NT2/D1 (cell line): ENCODE data around the gene FGF22.

ENCODE experiments used
- DNase-seq: peaks from one replicate; pipeline ENCODE4 v3.0.0-alpha.2; 2011; ENCODE audit warnings: low read depth, low spot score
- H3K27me3 ChIP-seq: 2 replicates; pipeline ENCODE4 v1.6.0; 2011; ENCODE audit warnings: mild to moderate bottlenecking; ENCODE audit not compliant: insufficient read length, insufficient read depth
- H3K36me3 ChIP-seq: 2 replicates; pipeline ENCODE4 v1.6.1; 2011; ENCODE audit warnings: mild to moderate bottlenecking, low read length, mixed read lengths; ENCODE audit not compliant: insufficient read depth, insufficient read length
- H3K4me1 ChIP-seq: 2 replicates; pipeline ENCODE4 v1.5.1; 2011; ENCODE audit not compliant: insufficient read depth, insufficient read length
- H3K4me3 ChIP-seq: 2 replicates; pipeline ENCODE4 v1.5.1; 2011; ENCODE audit warnings: low read depth; ENCODE audit not compliant: insufficient read length
- H3K9ac ChIP-seq: 2 replicates; pipeline ENCODE4 v1.6.0; 2011; ENCODE audit warnings: low read depth; ENCODE audit not compliant: insufficient read length
- H3K9me3 ChIP-seq: 2 replicates; pipeline ENCODE4 v1.5.1; 2011; ENCODE audit warnings: mild to moderate bottlenecking, low read length; ENCODE audit not compliant: insufficient read depth
- SUZ12 ChIP-seq: IDR thresholded peaks from 2 replicates; pipeline ENCODE4 v1.6.1; 2011; ENCODE audit not compliant: insufficient read length, insufficient read depth; ENCODE audit errors: extremely low read depth
- YY1 ChIP-seq: IDR thresholded peaks from 2 replicates; pipeline ENCODE4 v1.6.1; 2011; ENCODE audit not compliant: insufficient read length, insufficient read depth
- ZNF274 ChIP-seq: IDR thresholded peaks from 2 replicates; pipeline ENCODE4 v1.6.1; 2011; ENCODE audit warnings: mild to moderate bottlenecking, low read depth, low read length

The FGF22 gene

DNA sequence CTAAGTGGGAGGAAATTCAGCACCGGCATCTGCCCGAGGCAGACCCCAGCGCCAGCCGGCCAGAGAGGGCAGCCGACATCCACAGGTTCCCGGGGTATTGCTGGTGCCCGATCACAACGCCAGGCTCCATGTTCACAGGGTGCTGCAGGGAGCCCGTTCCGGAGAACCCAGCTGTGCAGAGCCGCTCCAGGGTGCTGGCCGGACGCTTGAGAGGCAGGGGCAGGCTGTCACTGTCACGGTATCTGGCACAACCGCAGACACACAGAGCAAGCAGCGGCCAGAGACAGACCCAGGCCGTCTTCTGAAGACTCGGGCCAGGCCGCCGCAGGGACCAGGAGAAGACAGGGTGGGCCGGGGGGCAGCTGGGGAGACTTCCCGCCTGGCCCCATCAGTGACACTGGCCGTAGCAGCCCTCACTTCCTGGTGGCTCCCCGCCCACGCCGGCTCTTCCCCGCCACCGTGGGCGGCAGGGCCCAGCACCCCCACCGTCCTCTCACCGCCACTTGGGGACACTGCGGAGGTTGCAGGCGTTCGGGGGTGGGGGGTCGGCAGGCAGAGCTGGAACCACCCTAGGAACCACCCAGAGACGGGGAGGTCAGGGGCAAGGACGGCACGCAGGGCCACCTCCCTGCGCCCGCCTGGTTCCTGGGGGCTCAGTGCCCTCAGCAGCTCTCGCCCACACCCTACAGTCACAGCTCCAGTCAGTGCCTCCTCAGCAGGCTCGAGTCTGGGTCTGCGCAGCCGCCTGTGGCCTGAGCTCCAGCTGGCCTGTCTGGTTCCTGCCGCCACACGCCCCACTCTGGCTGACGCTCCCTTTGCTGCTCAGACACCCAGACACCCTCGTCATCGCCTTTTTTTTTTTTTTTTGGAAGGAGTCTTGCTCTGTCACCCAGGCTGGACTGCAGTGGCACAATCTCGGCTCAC is 19.5 kb downstream of the FGF22 start:
- Histone ChIP-seq H3K4me3 (no peak overlapping the region), H3K9me3 (peaks cover 8% of the 10 kb centered on the region; the same call in 1 of the 2 replicates), H3K9ac (peak overlapping the region; percentile 64), H3K36me3 (peaks cover 73% of the 10 kb centered on the region), H3K4me1 (peaks cover 44% of the 10 kb centered on the region), H3K27me3 (no peaks in the 10 kb centered on the region)
- TF ChIP-seq YY1 (no peak), ZNF274 (no peak), SUZ12 (no peak)
- no peak for DNase-seq

DNA sequence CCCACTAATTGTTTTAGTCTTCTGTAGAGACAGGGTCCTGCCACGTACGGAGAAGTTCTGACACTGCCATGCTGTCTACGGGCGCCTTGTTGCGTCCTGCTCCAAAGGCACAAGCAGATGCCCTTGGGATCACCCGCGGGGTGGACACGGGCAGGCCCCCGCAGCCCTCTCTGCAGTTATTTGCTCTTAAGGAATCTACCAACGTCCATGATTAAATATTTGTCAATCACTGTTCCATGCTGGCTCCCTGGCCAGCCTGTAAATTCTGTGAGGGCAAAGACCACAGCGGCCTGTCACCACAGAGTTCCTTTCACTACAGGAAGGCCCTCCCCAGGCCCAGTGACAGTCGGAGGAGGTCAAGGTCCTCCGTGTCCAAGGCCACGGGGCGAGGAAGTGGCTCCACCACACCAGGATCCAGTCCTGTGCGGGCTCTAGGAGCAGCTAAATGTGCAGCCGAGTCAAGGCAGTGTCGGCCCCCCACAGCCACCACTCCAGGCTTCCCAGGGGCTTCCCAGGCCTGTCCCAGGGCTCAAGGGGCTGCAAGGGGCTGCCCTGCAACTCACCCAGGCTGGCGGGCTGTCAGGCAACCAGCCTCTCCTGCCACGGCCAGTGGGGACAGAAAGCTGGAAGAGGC is 21.2 kb downstream of the FGF22 start:
- H3K4me1 ChIP-seq: peaks cover 40% of the 10 kb centered on the region
- peaks cover 57% of the 10 kb centered on the region for H3K36me3 ChIP-seq
- TF ChIP-seq YY1 (no peak), SUZ12 (no peak), ZNF274 (no peak)
- H3K9me3 ChIP-seq: peaks cover 8% of the 10 kb centered on the region; the same call in 1 of the 2 replicates
- H3K9ac ChIP-seq: peak overlapping the region; percentile 99
- peaks cover 2% of the 10 kb centered on the region for H3K27me3 ChIP-seq
- H3K4me3 ChIP-seq: peak overlapping the region; percentile 96
- DNase-seq: no peak

DNA sequence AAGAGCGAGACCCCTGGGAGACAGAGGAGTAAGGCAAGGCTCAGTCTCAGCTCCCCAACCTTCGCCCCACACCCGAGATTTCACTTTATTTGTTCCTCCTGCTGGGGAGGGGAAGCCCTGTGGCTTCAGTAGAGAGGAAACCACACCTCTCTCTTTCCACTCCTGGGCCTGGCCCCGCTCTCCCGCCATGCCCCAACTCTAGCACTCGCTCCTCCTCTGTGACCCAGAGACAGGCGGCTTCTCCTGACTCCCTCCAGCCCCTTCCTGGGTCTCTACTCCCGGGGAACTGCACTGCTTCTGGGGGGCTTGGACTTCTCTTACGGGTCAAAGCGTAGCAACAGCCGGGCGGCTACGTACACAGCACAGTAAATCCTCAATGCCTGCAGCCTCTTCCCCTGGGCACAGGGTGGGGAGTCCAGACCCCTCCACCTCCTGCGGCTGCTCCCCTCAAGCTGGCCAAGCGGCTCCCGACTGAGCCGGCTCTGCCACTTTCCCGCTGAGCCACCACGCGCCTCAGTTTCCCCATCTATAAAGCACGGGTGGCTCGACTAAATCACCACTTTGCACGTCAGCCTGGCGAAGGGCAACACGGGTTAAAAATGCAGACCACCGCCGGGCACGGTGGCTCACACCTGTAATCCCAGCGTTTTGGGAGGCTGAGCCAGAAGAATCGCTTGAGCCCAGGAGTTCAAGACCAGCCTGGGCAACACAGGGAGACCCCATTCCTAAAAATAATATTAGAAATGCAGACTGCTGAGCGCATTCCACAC is 21.9 kb downstream of the FGF22 start:
- Histone ChIP-seq H3K9ac (peak overlapping the region; percentile 99), H3K36me3 (peaks cover 54% of the 10 kb centered on the region), H3K4me3 (peak overlapping the region; percentile 96), H3K9me3 (peaks cover 8% of the 10 kb centered on the region; the same call in 1 of the 2 replicates), H3K27me3 (peaks cover 2% of the 10 kb centered on the region), H3K4me1 (peaks cover 40% of the 10 kb centered on the region)
- TF ChIP-seq SUZ12 (no peak), YY1 (no peak), ZNF274 (no peak)
- no peak for DNase-seq

DNA sequence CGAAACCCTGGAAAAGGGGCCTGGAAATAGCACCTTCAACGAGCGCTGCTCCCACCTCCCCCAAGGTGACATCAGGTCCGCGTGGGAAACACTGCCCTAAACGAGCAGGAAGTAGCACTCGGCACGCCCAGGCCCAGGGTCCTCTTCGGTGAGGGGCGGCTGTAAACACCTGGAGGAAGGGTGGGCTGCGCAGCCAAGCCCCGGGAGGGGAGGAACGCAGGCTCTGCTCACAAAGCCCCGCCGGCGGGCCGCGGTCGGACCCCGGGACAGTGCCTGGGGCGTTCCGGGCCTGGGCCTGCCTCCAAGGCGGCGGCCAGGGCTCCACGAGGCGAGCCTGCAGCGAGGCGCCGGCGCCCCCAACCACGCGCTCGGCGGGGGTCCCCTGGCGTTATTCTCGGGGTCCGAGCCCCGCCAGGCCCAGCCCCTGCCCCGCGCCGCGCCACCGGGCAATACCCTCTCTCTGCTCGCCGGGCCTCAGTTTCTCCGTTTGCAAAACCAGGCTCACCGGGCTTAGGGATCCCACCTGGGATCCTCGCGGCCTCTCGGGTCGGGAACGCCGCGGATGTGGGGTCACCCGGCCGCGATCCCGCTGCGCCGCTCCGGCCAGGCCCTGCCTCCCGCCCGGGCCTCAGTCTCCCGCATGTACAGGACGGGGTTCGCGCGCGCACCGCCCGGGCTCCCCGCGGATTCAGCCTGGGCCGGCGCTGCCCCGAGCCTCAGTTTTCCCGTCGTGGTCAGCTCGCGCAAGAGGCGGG is 22.7 kb downstream of the FGF22 start:
- no peak for TF ChIP-seq YY1
- TF ChIP-seq ZNF274: no peak
- no peak for TF ChIP-seq SUZ12
- Histone ChIP-seq H3K4me3 (peak overlapping the region; percentile 96), H3K9me3 (peaks cover 11% of the 10 kb centered on the region; the same call in 1 of the 2 replicates), H3K36me3 (peaks cover 48% of the 10 kb centered on the region), H3K4me1 (peaks cover 36% of the 10 kb centered on the region), H3K27me3 (peaks cover 2% of the 10 kb centered on the region), H3K9ac (peak overlapping the region; percentile 99)
- DNase-seq: no peak

DNA sequence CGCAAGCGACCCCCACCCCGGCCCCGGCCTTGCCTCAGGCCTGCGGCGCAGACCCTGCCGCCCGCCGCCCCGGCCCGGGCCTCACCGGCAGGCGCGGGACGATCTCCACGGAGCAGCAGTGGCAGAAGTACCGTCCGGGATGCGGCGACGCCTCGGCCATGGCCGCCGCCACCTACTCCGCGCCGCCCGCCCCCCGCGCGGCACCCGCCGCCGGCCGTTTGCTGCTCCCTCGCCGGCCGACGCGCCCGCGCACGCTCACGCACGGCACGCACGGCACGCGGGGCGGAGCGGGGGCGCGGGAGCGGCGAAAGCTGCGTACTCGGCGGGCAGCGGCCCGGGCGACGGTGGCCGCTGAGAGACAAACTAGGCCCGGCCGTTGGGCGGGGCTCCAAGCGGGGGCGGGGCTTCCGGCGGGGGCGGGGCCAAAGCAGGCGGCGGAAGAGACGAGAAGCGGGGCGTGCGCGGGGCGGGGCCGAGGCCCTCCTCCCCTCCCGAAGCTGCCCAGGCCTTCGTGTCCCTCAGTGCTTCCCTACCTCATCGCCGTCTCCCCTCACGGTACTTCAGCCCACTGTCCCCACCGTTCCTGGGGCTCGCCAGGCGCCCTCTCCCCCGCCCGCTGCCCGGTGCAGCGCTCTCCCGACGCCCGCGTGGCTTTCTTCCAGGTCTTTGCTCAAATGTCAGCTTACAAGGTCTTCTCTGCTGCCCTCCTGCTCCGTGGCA is 23.4 kb downstream of the FGF22 start, which contains the start of gene RNF126:
RNF126 (minus strand) TSS at position 253 of the 720 bp plus-strand sequence; CDS start at position 160, 93 bp downstream.
- H3K4me1 ChIP-seq: peaks cover 36% of the 10 kb centered on the region
- TF ChIP-seq YY1: no peak
- TF ChIP-seq SUZ12: no peak
- no peak for TF ChIP-seq ZNF274
- peak within 1 kb of the TSS; percentile 96 for H3K4me3 ChIP-seq
- peaks cover 2% of the 10 kb centered on the region for H3K27me3 ChIP-seq
- H3K9ac ChIP-seq: peak within 1 kb of the TSS; percentile 99
- peak; percentile 81 for DNase-seq
- peaks cover 14% of the 10 kb centered on the region; the same call in 1 of the 2 replicates for H3K9me3 ChIP-seq
- peaks cover 40% of the 10 kb centered on the region for H3K36me3 ChIP-seq

DNA sequence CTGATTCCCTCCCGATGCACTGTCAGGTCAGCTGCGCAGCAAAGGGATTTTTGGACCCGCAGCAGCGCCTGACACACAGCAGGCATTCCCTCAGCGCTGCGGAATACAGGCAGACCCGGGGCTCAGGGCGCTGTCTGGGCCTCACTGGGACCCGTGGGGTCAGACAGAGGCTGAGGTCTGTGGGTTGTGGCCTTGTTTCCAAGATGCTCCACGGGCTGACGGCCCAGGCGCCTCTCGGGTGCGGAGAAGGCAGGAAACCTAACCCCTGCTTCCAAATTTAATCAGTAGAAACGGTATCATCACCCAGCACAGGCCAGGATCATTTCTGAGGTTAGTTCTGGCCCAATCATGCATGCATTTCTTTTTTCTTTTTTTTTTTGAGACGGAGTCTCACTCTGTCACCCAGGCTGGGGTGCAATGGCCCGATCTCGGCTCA is 24.0 kb downstream of the FGF22 start:
- peaks cover 31% of the 10 kb centered on the region for H3K4me1 ChIP-seq
- TF ChIP-seq YY1: no peak
- TF ChIP-seq SUZ12: no peak
- no peak for TF ChIP-seq ZNF274
- peak overlapping the region; percentile 82 for H3K9ac ChIP-seq
- H3K27me3 ChIP-seq: peaks cover 2% of the 10 kb centered on the region
- peak overlapping the region; percentile 59 for H3K4me3 ChIP-seq
- DNase-seq: no peak
- H3K36me3 ChIP-seq: peaks cover 34% of the 10 kb centered on the region
- peaks cover 14% of the 10 kb centered on the region; the same call in 1 of the 2 replicates for H3K9me3 ChIP-seq
